ENCODE measurements around the gene KDELR1. TPM values are rescaled to one million over a fixed set of nuclear protein-coding genes. Genes with fewer than 3 reads are reported as not detected.

KDELR1 gene
- total RNA-seq = 205 and 376 TPM in 2 replicates

DNA sequence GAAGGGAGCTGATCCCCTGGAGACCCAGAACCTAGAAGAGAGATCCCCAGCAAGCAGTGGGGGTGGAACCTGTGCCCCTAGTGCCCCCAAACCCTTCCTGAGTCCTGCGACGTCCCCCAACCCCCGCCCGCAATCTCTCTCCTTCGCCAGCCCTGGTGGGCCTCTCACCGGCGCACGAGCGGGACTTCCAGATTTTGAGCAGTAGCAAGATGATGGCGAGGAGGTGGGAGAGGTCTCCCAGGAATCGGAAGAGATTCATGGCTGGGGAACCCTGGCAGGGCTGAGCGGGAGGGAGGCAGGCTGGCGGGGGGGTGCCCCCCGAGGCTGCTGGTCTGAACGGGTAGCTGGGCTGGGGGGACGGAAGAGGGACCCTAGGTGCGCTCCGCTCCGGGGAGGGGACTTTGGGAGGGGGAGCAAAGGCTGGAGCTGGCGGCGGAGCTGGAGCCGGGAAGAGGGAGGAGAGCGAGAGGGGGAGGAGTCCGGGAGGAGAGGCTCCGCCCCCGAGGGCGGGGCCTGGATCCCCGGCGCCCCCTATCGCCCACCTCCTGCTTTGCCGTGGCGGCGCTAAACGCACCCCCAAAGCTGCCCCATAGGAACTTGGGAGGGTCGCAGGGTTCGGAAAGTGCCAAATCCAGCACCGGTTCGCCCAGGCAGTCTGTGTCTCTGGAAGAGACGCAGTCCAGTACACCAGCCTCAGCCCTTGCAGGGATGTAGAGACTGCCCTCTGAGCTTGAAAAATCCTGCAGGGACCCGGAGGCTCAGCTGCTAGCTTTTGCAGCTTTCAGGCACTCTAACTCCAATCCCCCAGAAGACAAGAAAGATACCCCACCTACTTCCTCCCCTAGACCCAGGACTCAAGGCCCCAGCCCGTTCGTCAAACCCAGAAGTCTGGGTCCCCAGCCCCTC is at the start of gene KDELR1:
Gene KDELR1, minus strand, starts transcription at position 452 of the 906 bp plus-strand sequence. Its CDS starts 193 bp downstream, at position 259.

DNA sequence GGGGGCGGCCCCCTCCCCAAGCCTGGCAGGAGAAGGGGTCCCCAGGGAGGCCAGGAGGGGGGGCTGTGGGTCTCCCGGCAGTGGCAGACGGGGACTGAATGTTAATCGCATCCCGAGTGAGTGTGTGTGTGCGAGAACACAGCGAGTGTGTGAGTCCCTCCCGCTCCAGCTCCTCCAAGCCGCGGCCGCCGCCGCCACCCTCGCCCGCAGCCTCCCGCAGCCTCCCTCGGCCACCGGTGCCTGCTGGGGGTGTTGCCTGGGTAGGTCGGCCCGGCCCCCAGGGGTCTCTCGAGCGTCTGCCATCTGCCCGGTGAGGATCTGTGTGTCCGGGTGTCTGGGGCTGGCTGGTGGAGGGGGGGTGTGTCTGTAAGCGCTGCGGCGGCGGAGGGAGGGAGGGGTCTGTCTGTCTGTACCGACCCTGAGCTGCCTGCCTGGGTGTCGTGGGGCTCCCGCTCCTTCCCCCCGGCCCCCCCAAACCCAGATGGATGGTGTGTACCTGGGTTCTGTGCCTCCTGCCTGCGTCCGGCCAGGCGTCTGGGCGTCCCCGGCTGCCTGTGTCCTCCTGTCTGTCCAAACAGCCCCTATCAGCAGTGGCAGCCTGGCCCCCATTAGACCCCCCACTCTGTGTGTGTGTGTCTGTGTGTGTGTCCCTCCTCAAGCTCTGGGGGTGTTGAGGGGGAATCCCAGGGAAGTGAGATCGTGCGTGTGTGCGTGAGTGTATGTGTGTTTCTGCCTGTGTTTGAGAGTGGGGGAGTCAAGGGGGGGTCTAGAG is 2.4 kb upstream of the KDELR1 start, which contains the start of gene GRIN2D:
Gene GRIN2D, plus strand, starts transcription at position 110 of the 772 bp plus-strand sequence. CDS start 4,725 bp downstream, outside the sequence.

DNA sequence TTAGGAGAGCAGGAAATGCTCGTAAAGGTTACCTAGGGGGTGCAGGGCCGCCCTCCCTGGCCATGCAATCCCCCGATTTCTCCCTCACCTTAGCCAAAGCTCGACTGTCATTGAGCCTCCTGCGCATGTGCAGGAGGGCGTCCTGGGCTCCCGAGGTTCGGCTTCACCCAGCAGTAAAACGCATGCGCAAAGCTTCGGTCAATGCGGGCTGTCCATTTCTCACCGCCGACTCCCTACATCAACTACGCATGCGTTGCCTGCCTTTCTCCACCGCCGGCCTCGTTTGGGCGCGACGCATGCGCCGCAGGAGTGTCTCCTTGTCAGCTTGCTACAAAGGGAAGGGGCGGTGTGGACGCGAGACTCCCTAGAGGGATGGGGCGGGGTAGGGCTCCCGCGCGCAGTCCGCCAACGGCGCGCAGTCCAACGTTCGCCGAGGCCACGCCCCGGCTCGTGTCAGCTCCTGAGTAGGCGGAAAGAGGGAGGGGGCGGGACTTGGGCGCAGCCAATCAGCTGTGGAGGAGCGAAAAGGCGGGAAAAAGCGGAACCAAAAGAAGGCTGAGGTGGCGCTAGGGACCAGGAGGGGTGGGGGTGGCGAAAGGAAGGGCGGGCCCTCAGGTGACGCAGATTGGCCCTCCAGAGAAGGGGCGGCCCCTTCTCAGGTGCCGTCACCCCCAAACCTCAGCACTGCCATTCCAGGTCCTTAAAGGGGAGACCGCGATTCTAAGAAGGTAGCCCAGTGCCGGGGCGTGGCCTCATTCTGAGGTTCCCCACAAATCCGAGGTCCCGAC is 27.3 kb downstream of the KDELR1 start, which contains the start of the genes SYNGR4 and TMEM143:
Gene SYNGR4, plus strand, starts transcription at position 558 of the 788 bp plus-strand sequence. CDS start 1,476 bp downstream, outside the sequence.
Gene TMEM143, minus strand, starts transcription at position 131 of the 788 bp plus-strand sequence. Its CDS starts 20 bp downstream, at position 111.

Other genes starting within 250 kb of the KDELR1 start
- 18.8 and 27.9 TPM in 2 replicates for gene LIG1, start 221.2 kb downstream of the KDELR1 start, total RNA-seq
- 1.8 and 4.2 TPM in 2 replicates for gene ZSWIM9, start 220.9 kb downstream of the KDELR1 start, total RNA-seq
- 6.3 and 28.0 TPM in 2 replicates for gene CARD8, start 135.6 kb downstream of the KDELR1 start, total RNA-seq
- gene ZNF114, start 121.5 kb downstream of the KDELR1 start, total RNA-seq = 0.16 and 0.26 TPM in 2 replicates
- 94.1 and 196 TPM in 2 replicates for gene EMP3, start 66.0 kb downstream of the KDELR1 start, total RNA-seq
- 2.6 and 12.5 TPM in 2 replicates for gene TMEM143, start 27.6 kb downstream of the KDELR1 start, total RNA-seq
- gene SYNGR4, start 27.2 kb downstream of the KDELR1 start, total RNA-seq = not detected in 2 replicates
- gene GRIN2D, start 2.1 kb upstream of the KDELR1 start, total RNA-seq = 1.0 and 1.3 TPM in 2 replicates
- gene GRWD1, start 54.4 kb upstream of the KDELR1 start, total RNA-seq = 35.1 and 45.9 TPM in 2 replicates
- 0.26 and 0.88 TPM in 2 replicates for gene KCNJ14, start 64.0 kb upstream of the KDELR1 start, total RNA-seq
- gene CYTH2, start 77.8 kb upstream of the KDELR1 start, total RNA-seq = 24.7 and 34.3 TPM in 2 replicates
- 0.26 and 4.5 TPM in 2 replicates for gene LMTK3, start 120.3 kb upstream of the KDELR1 start, total RNA-seq
- 0.08 TPM in 1 of 2 replicates, not detected in the other for gene SULT2B1, start 160.6 kb upstream of the KDELR1 start, total RNA-seq
- not detected in 2 replicates for gene SPACA4, start 215.2 kb upstream of the KDELR1 start, total RNA-seq
- 0.26 TPM in 1 of 2 replicates, not detected in the other for gene FAM83E, start 223.5 kb upstream of the KDELR1 start, total RNA-seq
- gene RPL18, start 227.6 kb upstream of the KDELR1 start, total RNA-seq = 3,283 and 3,843 TPM in 2 replicates
- 9.2 and 12.9 TPM in 2 replicates for gene SPHK2, start 228.0 kb upstream of the KDELR1 start, total RNA-seq
- 1.2 and 33.1 TPM in 2 replicates for gene DBP, start 245.8 kb upstream of the KDELR1 start, total RNA-seq

All from epithelial cell of alveolus of lung (primary cell).